Smooth muscle cell (in vitro differentiated cells): ENCODE data around the gene HNRNPL. TPM values are rescaled to one million over a fixed set of nuclear protein-coding genes. Genes with fewer than 3 reads are reported as not detected.

Experiments
- DNase-seq: peaks from one replicate; lab custom pipeline; 2025; ENCODE audit not compliant: unreplicated experiment; lab: John Stamatoyannopoulos, UW
- H2AFZ ChIP-seq: fragments of 200-600 bp; sonication (generic); 2 replicates; pipeline ENCODE4 v1.6.0; 2016; ENCODE audit warnings: antibody characterized with exemption, low read depth, mild to moderate bottlenecking
- H3F3A ChIP-seq: fragments of 200-600 bp; sonication (generic); 2 replicates; pipeline ENCODE4 v1.6.0; 2017; ENCODE audit warnings: antibody characterized with exemption, low read depth
- H3K27ac ChIP-seq: fragments of 200-600 bp; sonication (generic); 2 replicates; pipeline ENCODE4 v1.5.1; 2016; ENCODE audit warnings: low read depth, mild to moderate bottlenecking
- H3K27me3 ChIP-seq: fragments of 200-600 bp; sonication (generic); 2 replicates; pipeline ENCODE4 v1.6.1; 2016; ENCODE audit warnings: low read depth, mild to moderate bottlenecking
- H3K36me3 ChIP-seq: fragments of 200-600 bp; sonication (generic); 2 replicates; pipeline ENCODE4 v1.5.1; 2016; ENCODE audit warnings: low read depth
- H3K4me1 ChIP-seq: fragments of 200-600 bp; sonication (generic); 2 replicates; pipeline ENCODE4 v1.5.1; 2016; ENCODE audit warnings: low read depth
- H3K4me2 ChIP-seq: fragments of 200-600 bp; sonication (generic); 2 replicates; pipeline ENCODE4 v1.6.0; 2016; ENCODE audit warnings: mild to moderate bottlenecking
- H3K4me3 ChIP-seq: fragments of 200-600 bp; sonication (generic); 2 replicates; pipeline ENCODE4 v1.5.1; 2016; ENCODE audit warnings: mild to moderate bottlenecking
- H3K79me2 ChIP-seq: fragments of 200-600 bp; sonication (generic); 2 replicates; pipeline ENCODE4 v1.6.0; 2016; ENCODE audit warnings: low read depth, mild to moderate bottlenecking
- H3K9ac ChIP-seq: fragments of 200-600 bp; sonication (generic); 2 replicates; pipeline ENCODE4 v1.6.0; 2016; ENCODE audit warnings: low read depth
- H3K9me3 ChIP-seq: fragments of 200-600 bp; sonication (generic); replicated peaks from 2 replicates; pipeline ENCODE4 v1.5.1; 2016; ENCODE audit warnings: low read depth
- H4K20me1 ChIP-seq: fragments of 200-600 bp; sonication (generic); 2 replicates; pipeline ENCODE4 v1.6.0; 2016; ENCODE audit warnings: low read depth
- CTCF ChIP-seq: fragments of 200-600 bp; sonication (generic); IDR thresholded peaks from 2 replicates; pipeline ENCODE4 v1.5.1; 2017; ENCODE audit warnings: borderline replicate concordance, mild to moderate bottlenecking, antibody characterized with exemption; ENCODE audit not compliant: insufficient read depth, poor library complexity, severe bottlenecking
- WGBS: methylation state at CpG from one replicate; pipeline ENCODE4 v1.1.7; 2016; ENCODE audit warnings: low lambda C conversion rate; 5-methylcytosine and 5-hydroxymethylcytosine counted together
- polyA plus RNA-seq: library from polyadenylated mRNA; unstranded; fragments of >200 nt; fragmentation: Nextera tagmentation; extraction: Ambion mirVana; gene quantifications from 2 replicates; pipeline ENCODE4 v1.2.1, GENCODE V29; 2016
- total RNA-seq: library from RNA; depleted of rRNA; stranded (reverse); fragments of >200 nt; gene quantifications from 2 replicates; pipeline ENCODE4 v1.2.3, GENCODE V29; 2014

Gene HNRNPL
- total and polyA plus RNA-seq, 2 experiments from 2014 or later: 158 to 174 TPM

GRCh38 chr19:38837656-38838121 is 12.1 kb downstream of the HNRNPL start:
- Histone ChIP-seq H3K4me3 (no peak overlapping the region), H3F3A (peaks cover 58% of the 10 kb centered on the region), H3K4me2 (no peak overlapping the region), H3K27ac (peak overlapping the region; percentile 90), H2AFZ (no peak overlapping the region), H4K20me1 (peaks cover 57% of the 10 kb centered on the region), H3K4me1 (no peaks in the 10 kb centered on the region), H3K27me3 (no peaks in the 10 kb centered on the region), H3K9me3 (no peaks in the 10 kb centered on the region), H3K36me3 (peaks cover 22% of the 10 kb centered on the region), H3K79me2 (peaks cover 27% of the 10 kb centered on the region), H3K9ac (peak overlapping the region; percentile 62)
- WGBS: 62% methylated on average over 7 of the region's 7 CpGs
- no peak for TF ChIP-seq CTCF
- no peak for DNase-seq

- Histone ChIP-seq H3K9ac (peak overlapping the region; percentile 55), H3K4me3 (no peak overlapping the region), H4K20me1 (peaks cover 51% of the 10 kb centered on the region), H3K27me3 (no peaks in the 10 kb centered on the region), H3F3A (peaks cover 55% of the 10 kb centered on the region), H3K79me2 (peaks cover 21% of the 10 kb centered on the region), H3K27ac (peak overlapping the region; percentile 90), H3K4me1 (no peaks in the 10 kb centered on the region), H3K9me3 (no peaks in the 10 kb centered on the region), H2AFZ (no peak overlapping the region), H3K4me2 (no peak overlapping the region), H3K36me3 (peaks cover 19% of the 10 kb centered on the region)
- no peak for DNase-seq
- TF ChIP-seq CTCF: no peak
- WGBS: 76% methylated on average over 6 of the region's 6 CpGs
These were observed 12.7 kb downstream of the HNRNPL start for GRCh38 chr19:38836983-38837626.

- peaks cover 14% of the 10 kb centered on the region for H3K79me2 ChIP-seq
- WGBS: 79% methylated on average over 8 of the region's 8 CpGs
- no peak for TF ChIP-seq CTCF
- H3K27ac ChIP-seq: peak overlapping the region; percentile 90
- H2AFZ ChIP-seq: no peak overlapping the region
- H3F3A ChIP-seq: peaks cover 50% of the 10 kb centered on the region
- no peak for DNase-seq
- no peak overlapping the region for H3K4me2 ChIP-seq
- no peaks in the 10 kb centered on the region for H3K9me3 ChIP-seq
- peaks cover 12% of the 10 kb centered on the region for H3K36me3 ChIP-seq
- H3K4me1 ChIP-seq: no peaks in the 10 kb centered on the region
- H4K20me1 ChIP-seq: peaks cover 44% of the 10 kb centered on the region
- H3K27me3 ChIP-seq: no peaks in the 10 kb centered on the region
- peak overlapping the region; percentile 55 for H3K9ac ChIP-seq
- no peak overlapping the region for H3K4me3 ChIP-seq
These were observed 13.4 kb downstream of the HNRNPL start for GRCh38 chr19:38836159-38836982.
